K562 (cell line): ENCODE results near the gene PLEKHO1.

ENCODE experiments used
- DACH1 ChIP-seq: fragments of 450-650 bp; IDR thresholded peaks from 2 replicates; pipeline ENCODE4 v1.6.1; 2018; ENCODE audit not compliant: partially characterized antibody
- FOXJ3 ChIP-seq: sonication (generic); formaldehyde crosslinking; IDR thresholded peaks from 2 replicates; pipeline ENCODE4 v1.4.0; 2020; ENCODE audit warnings: mild to moderate bottlenecking, missing genetic modification reagents
- MXI1 ChIP-seq: IDR thresholded peaks from 2 replicates; pipeline ENCODE4 v1.6.1; 2011; ENCODE audit warnings: low read depth, mild to moderate bottlenecking, improper control_type of control experiment, low read length
- MYC ChIP-seq, 2 experiments: fragments of 250-450 bp in 1 of 2; sonication (Bioruptor Pico) in 1 of 2; IDR thresholded peaks; 2 replicates each; pipeline versions ENCODE4 v1.5.1 to v1.6.1; 2012 to 2021; ENCODE audit warnings: low read depth in 2 of 2, borderline replicate concordance in 1 of 2, improper control_type of control experiment in 1 of 2, low read length in 1 of 2, mild to moderate bottlenecking in 1 of 2, moderate library complexity in 1 of 2
- PCBP1 ChIP-seq: fragments of 200-400 bp; formaldehyde crosslinking; IDR thresholded peaks from 2 replicates; pipeline ENCODE4 v1.6.1; 2018; ENCODE audit warnings: mild to moderate bottlenecking, low read depth, low read length; ENCODE audit not compliant: poor library complexity, severe bottlenecking
- POLR2A ChIP-seq: fragments of 450-650 bp; conservative IDR thresholded peaks from 2 replicates; pipeline ENCODE4 v1.6.1; 2016
- SIN3A ChIP-seq, 2 experiments: fragments of 150-350 bp in 1 of 2; IDR thresholded peaks; 2 replicates each; pipeline ENCODE4 v1.6.1; 2011 to 2016; ENCODE audit warnings: borderline replicate concordance in 2 of 2, low read depth in 2 of 2, low read length in 2 of 2, mild to moderate bottlenecking in 2 of 2, moderate library complexity in 2 of 2; ENCODE audit not compliant: control insufficient read depth in 1 of 2
- TF ChIP-seq, protein P1 (sequence below), 3 experiments: IDR thresholded peaks in 2 of 3; conservative IDR thresholded peaks in 1 of 3; 2 replicates each; pipeline ENCODE4 v1.5.1; 2011 to 2012; ENCODE audit warnings: low read length in 3 of 3, mild to moderate bottlenecking in 3 of 3, control low read depth in 2 of 3, improper control_type of control experiment in 1 of 3, inconsistent platforms in 1 of 3, low read depth in 1 of 3, mixed read lengths in 1 of 3, moderate library complexity in 1 of 3; ENCODE audit not compliant: insufficient read depth in 2 of 3

GRCh38 chr1:150176593-150176992 is 26.9 kb downstream of the PLEKHO1 start:
- TF ChIP-seq DACH1 (no peak), FOXJ3 (CRISPR knock-in tag) (no peak), MXI1 (no peak), POLR2A (no peak), SIN3A (IDR thresholded peaks at IDR 0.05; ENCODE audit: borderline replicate concordance in 2 of 2, control insufficient read depth in 1 of 2, low read depth in 2 of 2, low read length in 2 of 2) (no peak), PCBP1 (no peak), MYC (IDR thresholded peaks at IDR 0.05; ENCODE audit: low read depth, low read length) (no peak), MYC (CRISPR knock-in tag; IDR thresholded peaks at IDR 0.05; ENCODE audit: borderline replicate concordance, low read depth) (no peak)
- TF ChIP-seq, protein P1, sequence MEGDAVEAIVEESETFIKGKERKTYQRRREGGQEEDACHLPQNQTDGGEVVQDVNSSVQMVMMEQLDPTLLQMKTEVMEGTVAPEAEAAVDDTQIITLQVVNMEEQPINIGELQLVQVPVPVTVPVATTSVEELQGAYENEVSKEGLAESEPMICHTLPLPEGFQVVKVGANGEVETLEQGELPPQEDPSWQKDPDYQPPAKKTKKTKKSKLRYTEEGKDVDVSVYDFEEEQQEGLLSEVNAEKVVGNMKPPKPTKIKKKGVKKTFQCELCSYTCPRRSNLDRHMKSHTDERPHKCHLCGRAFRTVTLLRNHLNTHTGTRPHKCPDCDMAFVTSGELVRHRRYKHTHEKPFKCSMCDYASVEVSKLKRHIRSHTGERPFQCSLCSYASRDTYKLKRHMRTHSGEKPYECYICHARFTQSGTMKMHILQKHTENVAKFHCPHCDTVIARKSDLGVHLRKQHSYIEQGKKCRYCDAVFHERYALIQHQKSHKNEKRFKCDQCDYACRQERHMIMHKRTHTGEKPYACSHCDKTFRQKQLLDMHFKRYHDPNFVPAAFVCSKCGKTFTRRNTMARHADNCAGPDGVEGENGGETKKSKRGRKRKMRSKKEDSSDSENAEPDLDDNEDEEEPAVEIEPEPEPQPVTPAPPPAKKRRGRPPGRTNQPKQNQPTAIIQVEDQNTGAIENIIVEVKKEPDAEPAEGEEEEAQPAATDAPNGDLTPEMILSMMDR (IDR thresholded peaks at IDR 0.05 in 2 of 3, conservative IDR thresholded peaks at IDR 0.05 in 1 of 3; ENCODE audit: insufficient read depth in 2 of 3, low read depth in 1 of 3, low read length in 3 of 3), result no peak
